Chondrocyte (in vitro differentiated cells): ENCODE data around the gene PPP2R1B. TPM values are rescaled to one million over a fixed set of nuclear protein-coding genes. Genes with fewer than 3 reads are reported as not detected.

ENCODE experiments used
- DNase-seq: peaks from one replicate; pipeline ENCODE4 v3.0.0; 2021; ENCODE audit warnings: mixed read lengths, low spot score
- H3K27ac Mint-ChIP-seq: one replicate; pipeline ENCODE4 v1.8.0; 2021; ENCODE audit warnings: mild to moderate bottlenecking, moderate library complexity, mixed read lengths; ENCODE audit not compliant: unreplicated experiment
- H3K27me3 Mint-ChIP-seq: 2 replicates; pipeline ENCODE4 v1.8.0; 2021; ENCODE audit warnings: low read depth, mixed read lengths
- H3K36me3 Mint-ChIP-seq: 2 replicates; pipeline ENCODE4 v1.8.0; 2021; ENCODE audit warnings: low read depth, mixed read lengths
- H3K4me1 Mint-ChIP-seq: 2 replicates; pipeline ENCODE4 v1.8.0; 2021; ENCODE audit warnings: low read depth, mild to moderate bottlenecking, mixed read lengths
- H3K4me3 Mint-ChIP-seq: one replicate; pipeline ENCODE4 v1.8.0; 2021; ENCODE audit warnings: mild to moderate bottlenecking, moderate library complexity, mixed read lengths; ENCODE audit not compliant: unreplicated experiment
- H3K9me3 Mint-ChIP-seq: 2 replicates; pipeline ENCODE4 v1.8.0; 2021; ENCODE audit warnings: low read depth, mixed read lengths
- total RNA-seq: library from RNA; stranded (reverse); gene quantifications from 3 replicates; pipeline ENCODE4 v1.2.1, GENCODE V29; 2021
- TF ChIP-seq, protein P1 (sequence below): fragments of 200-600 bp; sonication (generic); IDR thresholded peaks from 2 replicates; pipeline ENCODE4 v1.5.0; 2021; ENCODE audit warnings: antibody characterized with exemption, mild to moderate bottlenecking, moderate library complexity

Gene PPP2R1B
- total RNA-seq, 1 donor from 2014 or later, result 17.2 TPM

DNA sequence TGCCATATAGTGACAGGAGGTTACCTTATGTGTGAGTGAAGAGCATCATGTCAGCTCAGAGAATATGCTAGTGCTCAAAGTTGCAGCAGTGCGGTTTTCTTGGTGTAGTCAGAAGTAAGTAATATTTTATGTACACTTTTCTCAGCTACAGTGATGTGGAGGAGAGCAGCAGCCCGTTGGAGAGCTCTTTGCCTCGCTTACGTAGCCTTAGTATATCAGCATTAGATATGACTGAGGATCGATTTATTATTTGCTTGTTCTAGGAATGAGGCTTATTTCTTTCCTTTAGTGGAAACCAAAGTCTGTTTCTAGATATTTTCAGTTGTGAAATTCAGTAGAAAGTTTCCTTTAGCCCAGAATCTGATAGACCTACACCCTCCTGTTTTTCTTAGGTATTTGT is 63.6 kb downstream of the PPP2R1B start:
- peaks cover 16% of the 10 kb centered on the region for H3K36me3 Mint-ChIP-seq
- H3K9me3 Mint-ChIP-seq, result no peaks in the 10 kb centered on the region
- H3K27ac Mint-ChIP-seq, result no peak overlapping the region
- peaks cover 15% of the 10 kb centered on the region for H3K4me1 Mint-ChIP-seq
- no peaks in the 10 kb centered on the region for H3K27me3 Mint-ChIP-seq
- no peak for DNase-seq
- no peak overlapping the region for H3K4me3 Mint-ChIP-seq
- TF ChIP-seq, protein P1, sequence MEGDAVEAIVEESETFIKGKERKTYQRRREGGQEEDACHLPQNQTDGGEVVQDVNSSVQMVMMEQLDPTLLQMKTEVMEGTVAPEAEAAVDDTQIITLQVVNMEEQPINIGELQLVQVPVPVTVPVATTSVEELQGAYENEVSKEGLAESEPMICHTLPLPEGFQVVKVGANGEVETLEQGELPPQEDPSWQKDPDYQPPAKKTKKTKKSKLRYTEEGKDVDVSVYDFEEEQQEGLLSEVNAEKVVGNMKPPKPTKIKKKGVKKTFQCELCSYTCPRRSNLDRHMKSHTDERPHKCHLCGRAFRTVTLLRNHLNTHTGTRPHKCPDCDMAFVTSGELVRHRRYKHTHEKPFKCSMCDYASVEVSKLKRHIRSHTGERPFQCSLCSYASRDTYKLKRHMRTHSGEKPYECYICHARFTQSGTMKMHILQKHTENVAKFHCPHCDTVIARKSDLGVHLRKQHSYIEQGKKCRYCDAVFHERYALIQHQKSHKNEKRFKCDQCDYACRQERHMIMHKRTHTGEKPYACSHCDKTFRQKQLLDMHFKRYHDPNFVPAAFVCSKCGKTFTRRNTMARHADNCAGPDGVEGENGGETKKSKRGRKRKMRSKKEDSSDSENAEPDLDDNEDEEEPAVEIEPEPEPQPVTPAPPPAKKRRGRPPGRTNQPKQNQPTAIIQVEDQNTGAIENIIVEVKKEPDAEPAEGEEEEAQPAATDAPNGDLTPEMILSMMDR, result no peak

DNA sequence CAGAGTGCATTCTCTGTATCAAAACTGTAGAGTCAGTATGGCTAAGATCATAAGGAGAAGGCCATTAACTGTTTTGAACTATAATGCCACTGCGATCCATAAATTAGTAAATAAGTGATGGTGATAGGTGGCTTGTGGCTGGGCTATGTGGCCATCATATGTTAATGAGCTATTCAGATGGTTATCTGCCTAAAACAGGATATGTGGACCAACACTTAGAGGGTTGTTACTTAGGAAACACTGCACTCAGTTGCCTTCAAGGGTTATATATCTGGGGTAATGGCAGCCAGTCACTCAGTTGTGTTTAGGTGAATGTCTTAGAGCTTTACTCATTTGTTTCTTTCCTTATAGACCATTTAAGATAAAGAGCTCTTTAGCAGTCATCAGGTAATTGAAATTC is 66.0 kb downstream of the PPP2R1B start:
- H3K36me3 Mint-ChIP-seq, result peaks cover 10% of the 10 kb centered on the region
- H3K27ac Mint-ChIP-seq, result no peak overlapping the region
- no peak for DNase-seq
- H3K9me3 Mint-ChIP-seq, result no peaks in the 10 kb centered on the region
- peaks cover 7% of the 10 kb centered on the region for H3K4me1 Mint-ChIP-seq
- H3K27me3 Mint-ChIP-seq, result no peaks in the 10 kb centered on the region
- H3K4me3 Mint-ChIP-seq, result no peak overlapping the region
- TF ChIP-seq, protein P1, result no peak

DNA sequence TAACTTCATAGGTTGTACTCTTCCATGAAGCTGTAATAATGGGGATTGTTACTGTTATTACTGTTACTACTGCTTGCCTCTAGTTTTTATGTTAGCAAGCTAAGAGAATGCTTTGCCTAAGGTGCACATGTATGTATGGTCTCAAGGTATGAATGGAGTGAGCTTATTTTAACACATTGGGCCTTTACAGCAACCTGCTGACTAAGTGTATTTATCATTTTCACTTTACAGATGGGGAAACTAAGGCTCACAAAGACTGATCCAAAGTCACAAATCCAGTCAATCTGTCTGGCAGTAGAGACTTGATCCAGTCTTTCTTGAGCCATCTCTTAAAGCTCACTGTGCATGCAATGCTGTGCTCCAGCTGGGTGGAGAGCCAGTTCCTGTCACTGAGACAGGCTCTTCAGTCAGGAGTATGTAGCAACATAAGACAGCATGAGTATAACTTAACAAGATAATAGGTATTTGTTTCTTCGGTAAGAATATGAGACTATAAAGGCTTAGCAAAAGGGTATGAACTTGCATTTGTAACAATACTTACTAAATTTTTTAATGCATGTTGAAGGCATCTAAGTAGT is 66.5 kb downstream of the PPP2R1B start:
- no peak overlapping the region for H3K4me3 Mint-ChIP-seq
- H3K36me3 Mint-ChIP-seq, result peaks cover 5% of the 10 kb centered on the region
- no peak for DNase-seq
- H3K9me3 Mint-ChIP-seq, result no peaks in the 10 kb centered on the region
- H3K4me1 Mint-ChIP-seq, result peaks cover 12% of the 10 kb centered on the region
- no peak overlapping the region for H3K27ac Mint-ChIP-seq
- TF ChIP-seq, protein P1, result no peak
- H3K27me3 Mint-ChIP-seq, result no peaks in the 10 kb centered on the region

DNA sequence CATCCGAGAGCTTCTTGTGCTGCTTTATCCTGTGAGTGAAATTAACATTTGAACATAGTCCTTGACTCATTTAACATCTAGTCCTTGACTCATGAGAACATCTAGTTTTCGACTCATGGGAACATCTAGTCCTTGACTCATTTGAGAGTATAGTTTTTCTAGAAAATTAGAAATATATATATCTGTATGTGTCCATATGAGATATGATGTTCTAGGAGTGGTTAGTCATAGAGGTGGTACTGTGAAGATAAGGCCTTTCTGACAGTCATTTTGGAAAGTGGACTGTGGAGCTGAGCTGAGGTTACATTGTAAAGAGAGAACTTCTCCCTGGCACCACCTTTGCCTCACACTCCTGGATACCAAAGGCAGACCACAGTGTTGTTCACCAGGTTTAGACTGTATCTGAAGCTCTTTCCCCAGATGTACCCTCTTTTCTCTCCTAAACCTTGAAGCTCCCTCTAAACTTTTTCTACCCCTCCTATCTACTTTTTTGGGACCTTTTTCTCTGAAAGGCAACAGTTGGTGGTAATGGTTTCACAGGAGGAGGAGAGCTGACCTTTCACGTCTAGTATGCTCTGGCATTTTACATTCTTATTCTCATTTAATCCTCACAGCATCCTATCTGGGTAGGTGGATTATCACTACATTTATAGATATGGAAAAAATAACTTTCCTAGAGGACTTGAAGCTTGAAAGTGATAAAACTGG is 67.2 kb downstream of the PPP2R1B start:
- H3K27ac Mint-ChIP-seq, result no peak overlapping the region
- no peaks in the 10 kb centered on the region for H3K27me3 Mint-ChIP-seq
- H3K36me3 Mint-ChIP-seq, result peaks cover 2% of the 10 kb centered on the region
- no peaks in the 10 kb centered on the region for H3K9me3 Mint-ChIP-seq
- no peak for DNase-seq
- no peak overlapping the region for H3K4me3 Mint-ChIP-seq
- TF ChIP-seq, protein P1, result no peak
- H3K4me1 Mint-ChIP-seq, result peaks cover 14% of the 10 kb centered on the region

DNA sequence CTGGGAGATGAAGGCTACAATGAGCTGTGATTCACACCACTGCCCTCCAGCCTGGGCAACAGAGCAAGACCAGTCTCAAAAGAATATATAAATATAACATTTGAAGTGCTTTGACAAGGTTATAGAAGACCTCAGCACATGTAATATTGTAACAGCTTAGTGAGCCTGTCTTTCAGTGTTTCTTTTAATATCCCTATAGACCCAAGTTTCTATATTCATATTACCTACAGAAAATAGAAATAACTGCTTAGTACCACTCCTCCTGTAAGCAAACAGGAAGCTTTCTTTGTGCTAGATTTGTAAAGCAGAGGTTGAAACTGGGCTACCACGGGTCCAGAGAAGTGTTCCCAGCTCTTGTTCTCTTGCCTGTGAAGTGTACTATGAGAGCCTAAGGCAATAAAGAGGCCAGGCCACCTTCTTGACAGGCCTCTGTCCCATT is 68.2 kb downstream of the PPP2R1B start:
- Mint-ChIP-seq H3K27me3 (no peaks in the 10 kb centered on the region), H3K4me1 (peaks cover 11% of the 10 kb centered on the region), H3K36me3 (no peaks in the 10 kb centered on the region), H3K27ac (no peak overlapping the region), H3K4me3 (no peak overlapping the region), H3K9me3 (no peaks in the 10 kb centered on the region)
- TF ChIP-seq, protein P1, result no peak
- DNase-seq, result no peak
